ENCODE data around the gene CCDC57.
"Not testable (repeated sequence)": the region's sequence is repeated elsewhere in the genome, so short reads cannot be mapped to it uniquely, and the experiment has no call there.

Gene CCDC57

GRCh38 chr17:82154881-82155331, 57.7 kb downstream of the CCDC57 start:
- no peak for DNase-seq (ENCODE audit: low read depth in 3 of 3)

GRCh38 chr17:82153745-82154375, 58.8 kb downstream of the CCDC57 start:
- peak; percentile 43 to 79 (median 69) for DNase-seq (ENCODE audit: low read depth in 3 of 3)

GRCh38 chr17:82153295-82153691, 59.3 kb downstream of the CCDC57 start:
- no peak for DNase-seq (ENCODE audit: low read depth in 3 of 3)

GRCh38 chr17:82152556-82153294, 59.9 kb downstream of the CCDC57 start:
- no peak for DNase-seq (ENCODE audit: low read depth in 3 of 3)

GRCh38 chr17:82152114-82152513, 60.5 kb downstream of the CCDC57 start:
- no peak for DNase-seq (ENCODE audit: low read depth in 3 of 3)

- DNase-seq (ENCODE audit: low read depth in 3 of 3), result no peak
These were observed 61.3 kb downstream of the CCDC57 start for GRCh38 chr17:82151106-82151957.

GRCh38 chr17:82149401-82150099, 63.1 kb downstream of the CCDC57 start:
- DNase-seq (ENCODE audit: low read depth in 3 of 3), result no peak

GRCh38 chr17:82148997-82149396, 63.6 kb downstream of the CCDC57 start:
- no peak for DNase-seq (ENCODE audit: low read depth in 3 of 3)

GRCh38 chr17:82148011-82148410, 64.6 kb downstream of the CCDC57 start:
- no peak for DNase-seq (ENCODE audit: low read depth in 3 of 3)

GRCh38 chr17:82146663-82147654, 65.7 kb downstream of the CCDC57 start:
- no peak for DNase-seq (ENCODE audit: low read depth in 3 of 3)

GRCh38 chr17:82145550-82146155, 67.0 kb downstream of the CCDC57 start:
- no peak for DNase-seq (ENCODE audit: low read depth in 3 of 3)

- no peak for DNase-seq (ENCODE audit: low read depth in 3 of 3)
These were observed 69.3 kb downstream of the CCDC57 start for GRCh38 chr17:82143333-82143732.

- DNase-seq (ENCODE audit: low read depth in 3 of 3), result not testable (repeated sequence)
These were observed 72.7 kb downstream of the CCDC57 start for GRCh38 chr17:82139961-82140360.

- DNase-seq (ENCODE audit: low read depth in 3 of 3), result no peak
These were observed 74.1 kb downstream of the CCDC57 start for GRCh38 chr17:82138511-82138992.

GRCh38 chr17:82134101-82134500, 78.5 kb downstream of the CCDC57 start:
- DNase-seq (ENCODE audit: low read depth in 3 of 3), result no peak

GRCh38 chr17:82133166-82133953, 79.3 kb downstream of the CCDC57 start:
- not testable (repeated sequence) for DNase-seq (ENCODE audit: low read depth in 3 of 3)

GRCh38 chr17:82129095-82129494, 83.5 kb downstream of the CCDC57 start:
- no peak for DNase-seq (ENCODE audit: low read depth in 3 of 3)

- no peak for DNase-seq (ENCODE audit: low read depth in 3 of 3)
These were observed 84.4 kb downstream of the CCDC57 start for GRCh38 chr17:82128287-82128686.

- no peak for DNase-seq (ENCODE audit: low read depth in 3 of 3)
These were observed 84.9 kb downstream of the CCDC57 start for GRCh38 chr17:82127704-82128103.

All from stimulated activated CD4-positive, alpha-beta T cell treated with anti-CD3 and anti-CD28 coated beads, TNF-alpha, amount 100 ng/mL, for 48 hours (primary cell).